Ovary (tissue), 3 donors: ENCODE data around the gene KCNIP4.

Experiments used
- POLR2A ChIP-seq: fragments of 450-650 bp; IDR thresholded peaks from one replicate; pipeline ENCODE4 v1.6.1; 2017; ENCODE audit warnings: antibody characterized with exemption, mild to moderate bottlenecking, moderate library complexity
- TF ChIP-seq, protein P1 (sequence below), 3 donors: fragments of 450-650 bp in 2 of 3; fragments of 200-600 bp in 1 of 3; IDR thresholded peaks; one replicate each; pipeline versions ENCODE4 v1.5.1 to v1.8.0; 2016 to 2022; ENCODE audit warnings: antibody characterized with exemption in 3 of 3, mild to moderate bottlenecking in 1 of 3
- donor health status: DM: no; HTN: no; CAD: no.

GRCh38 chr4:20992002-20992401, 956.6 kb downstream of the KCNIP4 start:
- TF ChIP-seq, protein P1, sequence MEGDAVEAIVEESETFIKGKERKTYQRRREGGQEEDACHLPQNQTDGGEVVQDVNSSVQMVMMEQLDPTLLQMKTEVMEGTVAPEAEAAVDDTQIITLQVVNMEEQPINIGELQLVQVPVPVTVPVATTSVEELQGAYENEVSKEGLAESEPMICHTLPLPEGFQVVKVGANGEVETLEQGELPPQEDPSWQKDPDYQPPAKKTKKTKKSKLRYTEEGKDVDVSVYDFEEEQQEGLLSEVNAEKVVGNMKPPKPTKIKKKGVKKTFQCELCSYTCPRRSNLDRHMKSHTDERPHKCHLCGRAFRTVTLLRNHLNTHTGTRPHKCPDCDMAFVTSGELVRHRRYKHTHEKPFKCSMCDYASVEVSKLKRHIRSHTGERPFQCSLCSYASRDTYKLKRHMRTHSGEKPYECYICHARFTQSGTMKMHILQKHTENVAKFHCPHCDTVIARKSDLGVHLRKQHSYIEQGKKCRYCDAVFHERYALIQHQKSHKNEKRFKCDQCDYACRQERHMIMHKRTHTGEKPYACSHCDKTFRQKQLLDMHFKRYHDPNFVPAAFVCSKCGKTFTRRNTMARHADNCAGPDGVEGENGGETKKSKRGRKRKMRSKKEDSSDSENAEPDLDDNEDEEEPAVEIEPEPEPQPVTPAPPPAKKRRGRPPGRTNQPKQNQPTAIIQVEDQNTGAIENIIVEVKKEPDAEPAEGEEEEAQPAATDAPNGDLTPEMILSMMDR (IDR thresholded peaks at IDR 0.05), result no peak
- no peak for TF ChIP-seq POLR2A
